ENCODE results near the gene HLCS.

DNA sequence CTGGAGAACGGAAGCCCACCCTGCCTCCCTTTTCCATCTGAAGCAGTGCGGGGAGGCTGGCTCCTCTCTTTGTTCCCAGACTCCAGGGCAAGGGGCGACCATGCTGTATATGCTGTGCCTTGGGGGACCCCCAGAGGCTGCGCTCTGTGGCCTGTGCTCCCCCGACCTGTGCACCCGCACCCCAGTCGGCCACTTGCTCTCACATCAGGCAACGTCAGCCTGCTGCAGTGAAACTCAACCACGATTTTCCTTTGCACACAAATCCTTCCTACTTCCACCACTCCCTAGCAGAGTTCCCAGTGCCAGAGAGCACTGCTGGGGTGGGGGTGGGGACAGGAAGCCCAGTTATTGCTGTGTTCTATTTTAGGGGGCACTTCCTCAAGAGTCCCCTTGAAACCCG, 215.1 kb downstream of the HLCS start:
- TF ChIP-seq, protein P1, sequence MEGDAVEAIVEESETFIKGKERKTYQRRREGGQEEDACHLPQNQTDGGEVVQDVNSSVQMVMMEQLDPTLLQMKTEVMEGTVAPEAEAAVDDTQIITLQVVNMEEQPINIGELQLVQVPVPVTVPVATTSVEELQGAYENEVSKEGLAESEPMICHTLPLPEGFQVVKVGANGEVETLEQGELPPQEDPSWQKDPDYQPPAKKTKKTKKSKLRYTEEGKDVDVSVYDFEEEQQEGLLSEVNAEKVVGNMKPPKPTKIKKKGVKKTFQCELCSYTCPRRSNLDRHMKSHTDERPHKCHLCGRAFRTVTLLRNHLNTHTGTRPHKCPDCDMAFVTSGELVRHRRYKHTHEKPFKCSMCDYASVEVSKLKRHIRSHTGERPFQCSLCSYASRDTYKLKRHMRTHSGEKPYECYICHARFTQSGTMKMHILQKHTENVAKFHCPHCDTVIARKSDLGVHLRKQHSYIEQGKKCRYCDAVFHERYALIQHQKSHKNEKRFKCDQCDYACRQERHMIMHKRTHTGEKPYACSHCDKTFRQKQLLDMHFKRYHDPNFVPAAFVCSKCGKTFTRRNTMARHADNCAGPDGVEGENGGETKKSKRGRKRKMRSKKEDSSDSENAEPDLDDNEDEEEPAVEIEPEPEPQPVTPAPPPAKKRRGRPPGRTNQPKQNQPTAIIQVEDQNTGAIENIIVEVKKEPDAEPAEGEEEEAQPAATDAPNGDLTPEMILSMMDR (IDR thresholded peaks at IDR 0.05), result no peak
- TF ChIP-seq POLR2A (IDR thresholded peaks at IDR 0.05), result no peak
